ENCODE results near the gene AFF2.

The AFF2 gene

DNA sequence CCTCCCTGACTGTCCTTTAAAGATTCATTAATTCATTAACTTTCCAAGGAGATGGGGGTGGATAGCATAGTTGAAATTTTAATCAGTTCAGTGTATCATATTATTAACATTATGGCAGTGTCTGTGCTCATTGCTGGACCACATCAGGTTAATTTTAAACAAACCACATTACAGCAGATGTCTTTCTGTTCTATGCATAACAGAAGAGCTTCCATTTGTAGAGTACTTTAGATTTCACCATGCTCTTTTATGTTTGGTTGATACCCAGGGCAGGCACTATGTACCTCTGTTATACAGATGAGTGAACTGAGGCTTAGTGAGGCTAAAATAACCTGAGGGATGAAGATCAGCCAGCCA is 41.1 kb downstream of the AFF2 start:
- H3K9me3 ChIP-seq: no peaks in the 10 kb centered on the region
- H3K27me3 ChIP-seq (ENCODE audit: low read depth): no peaks in the 10 kb centered on the region
- no peak for DNase-seq (ENCODE audit: low spot score in 2 of 2)
- no peak overlapping the region for H3K4me3 ChIP-seq
- H3K36me3 ChIP-seq (replicated peaks): no peaks in the 10 kb centered on the region
- in situ Hi-C loops (cut with MboI; ENCODE audit: low sequenced_read_pairs): no loop called here
- H3K4me1 ChIP-seq: peaks cover 27% of the 10 kb centered on the region

DNA sequence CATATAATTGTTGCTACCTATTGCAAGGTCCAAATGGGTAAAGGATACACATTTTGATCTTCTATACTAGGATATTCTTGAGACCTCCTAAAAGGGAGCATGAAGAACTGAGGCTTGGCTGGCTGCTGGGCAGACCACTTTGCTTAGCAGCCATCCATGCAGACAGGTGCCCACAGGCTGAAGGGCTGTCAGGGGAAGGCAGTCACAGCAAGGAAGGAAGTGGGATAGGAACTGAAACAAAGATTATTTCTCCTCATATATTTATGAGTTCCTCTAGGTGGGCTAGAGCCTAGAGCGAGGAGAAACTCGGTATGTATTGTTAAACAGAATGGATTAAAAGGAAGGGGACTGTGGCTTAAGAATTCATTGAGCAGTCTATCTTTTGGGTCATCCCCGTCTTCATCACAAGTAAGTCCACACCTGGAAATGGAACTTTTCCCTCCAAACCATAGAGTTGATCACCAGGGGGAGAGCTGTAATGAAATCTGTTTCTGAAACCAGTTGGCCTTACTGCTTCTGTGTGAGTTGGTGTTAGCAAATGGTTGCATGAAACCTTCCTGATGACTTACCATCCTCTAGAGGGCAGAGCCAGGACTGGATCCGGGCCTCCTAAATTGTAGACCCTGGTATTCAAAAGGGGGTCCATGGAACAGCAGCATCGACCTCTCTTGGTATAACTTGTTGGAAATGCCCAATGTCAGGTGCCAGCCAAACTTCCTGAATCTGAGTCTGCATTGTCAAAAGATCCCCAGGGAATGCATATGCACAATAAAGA is 42.3 kb downstream of the AFF2 start:
- in situ Hi-C loops (cut with MboI; ENCODE audit: low sequenced_read_pairs): no loop called here
- DNase-seq (ENCODE audit: low spot score in 2 of 2): no peak
- Histone ChIP-seq H3K4me1 (peaks cover 21% of the 10 kb centered on the region), H3K9me3 (no peaks in the 10 kb centered on the region), H3K27me3 (ENCODE audit: low read depth) (no peaks in the 10 kb centered on the region), H3K4me3 (no peak overlapping the region), H3K36me3 (replicated peaks) (no peaks in the 10 kb centered on the region)

GRCh38 chrX:148552775-148553174 is 52.4 kb downstream of the AFF2 start:
- peaks cover 22% of the 10 kb centered on the region for H3K4me1 ChIP-seq
- H3K27me3 ChIP-seq (ENCODE audit: low read depth): no peaks in the 10 kb centered on the region
- H3K9me3 ChIP-seq: no peaks in the 10 kb centered on the region
- H3K36me3 ChIP-seq (replicated peaks): no peaks in the 10 kb centered on the region
- H3K4me3 ChIP-seq: no peak overlapping the region
- in situ Hi-C loops (cut with MboI; ENCODE audit: low sequenced_read_pairs): no loop called here
- DNase-seq (ENCODE audit: low spot score in 2 of 2): peak in 1 of 2 experiments; percentile 37

DNA sequence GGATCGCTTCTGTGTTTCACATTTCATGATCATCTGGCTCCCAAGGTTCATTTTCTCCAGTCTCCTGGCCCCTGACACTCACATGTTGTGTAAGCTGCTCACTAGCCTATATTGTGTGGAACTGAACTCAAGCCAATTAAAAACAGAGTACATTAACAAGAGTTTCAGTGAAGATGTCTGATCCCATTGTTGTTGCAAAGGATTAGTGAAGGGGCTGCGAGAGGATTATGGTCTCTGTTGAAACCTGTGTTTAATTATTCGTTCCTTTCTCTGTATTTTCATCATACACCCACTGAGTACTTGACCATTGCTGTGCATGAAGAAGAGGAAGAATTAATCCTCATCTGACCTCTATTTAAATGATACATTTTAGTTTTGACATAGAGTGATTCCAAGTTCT is 54.7 kb downstream of the AFF2 start:
- in situ Hi-C loops (cut with MboI; ENCODE audit: low sequenced_read_pairs): no loop called here
- no peaks in the 10 kb centered on the region for H3K27me3 ChIP-seq (ENCODE audit: low read depth)

GRCh38 chrX:148555571-148556243 is 55.3 kb downstream of the AFF2 start:
- Histone ChIP-seq H3K4me1 (peaks cover 13% of the 10 kb centered on the region), H3K36me3 (replicated peaks) (no peaks in the 10 kb centered on the region), H3K27me3 (ENCODE audit: low read depth) (no peaks in the 10 kb centered on the region), H3K4me3 (no peak overlapping the region), H3K9me3 (no peaks in the 10 kb centered on the region)
- in situ Hi-C loops (cut with MboI; ENCODE audit: low sequenced_read_pairs): no loop called here
- no peak for DNase-seq (ENCODE audit: low spot score in 2 of 2)

More for the DNA sequence above, 54.7 kb downstream of the AFF2 start:
- peaks cover 13% of the 10 kb centered on the region for H3K4me1 ChIP-seq
- H3K36me3 ChIP-seq (replicated peaks): no peaks in the 10 kb centered on the region
- no peaks in the 10 kb centered on the region for H3K9me3 ChIP-seq
- peak; percentile 57 to 92 for DNase-seq (ENCODE audit: low spot score in 2 of 2)
- no peak overlapping the region for H3K4me3 ChIP-seq

DNA sequence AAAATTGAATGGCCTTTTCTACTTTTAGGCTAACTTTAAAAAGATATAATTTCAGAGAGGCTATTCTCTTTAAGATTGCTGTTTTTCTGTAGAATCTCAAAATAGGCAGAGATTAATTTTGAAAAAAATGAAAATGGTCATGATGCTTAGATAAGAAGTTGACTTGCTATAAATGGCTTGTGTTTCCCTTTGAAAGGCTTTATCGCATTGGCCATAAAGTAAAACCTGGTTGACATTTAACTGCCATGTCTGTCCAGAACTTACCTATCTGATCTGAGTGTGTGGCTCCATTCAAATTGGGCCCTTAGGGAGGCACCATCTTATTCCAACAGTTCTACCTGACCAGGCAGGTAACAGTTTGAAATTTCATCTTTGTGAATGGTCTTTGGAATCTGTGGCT is 56.1 kb downstream of the AFF2 start:
- DNase-seq (ENCODE audit: low spot score in 2 of 2): no peak
- H3K4me1 ChIP-seq: peaks cover 13% of the 10 kb centered on the region
- H3K9me3 ChIP-seq: no peaks in the 10 kb centered on the region
- no peak overlapping the region for H3K4me3 ChIP-seq
- no peaks in the 10 kb centered on the region for H3K27me3 ChIP-seq (ENCODE audit: low read depth)
- H3K36me3 ChIP-seq (replicated peaks): no peaks in the 10 kb centered on the region
- in situ Hi-C loops (cut with MboI; ENCODE audit: low sequenced_read_pairs): no loop called here

GRCh38 chrX:148562846-148563245 is 62.4 kb downstream of the AFF2 start:
- Histone ChIP-seq H3K9me3 (no peaks in the 10 kb centered on the region), H3K36me3 (replicated peaks) (no peaks in the 10 kb centered on the region), H3K27me3 (ENCODE audit: low read depth) (no peaks in the 10 kb centered on the region), H3K4me1 (peaks cover 10% of the 10 kb centered on the region), H3K4me3 (no peak overlapping the region)
- no peak for DNase-seq (ENCODE audit: low spot score in 2 of 2)
- in situ Hi-C loops (cut with MboI; ENCODE audit: low sequenced_read_pairs): no loop called here

- in situ Hi-C loops (cut with MboI; ENCODE audit: low sequenced_read_pairs): no loop called here
- H3K4me1 ChIP-seq: peaks cover 23% of the 10 kb centered on the region
- no peaks in the 10 kb centered on the region for H3K9me3 ChIP-seq
- DNase-seq (ENCODE audit: low spot score in 2 of 2): peak; percentile 54 to 72
- no peaks in the 10 kb centered on the region for H3K27me3 ChIP-seq (ENCODE audit: low read depth)
- no peaks in the 10 kb centered on the region for H3K36me3 ChIP-seq (replicated peaks)
- no peak overlapping the region for H3K4me3 ChIP-seq
Observed at GRCh38 chrX:148567229-148567628, 66.8 kb downstream of the AFF2 start.

DNA sequence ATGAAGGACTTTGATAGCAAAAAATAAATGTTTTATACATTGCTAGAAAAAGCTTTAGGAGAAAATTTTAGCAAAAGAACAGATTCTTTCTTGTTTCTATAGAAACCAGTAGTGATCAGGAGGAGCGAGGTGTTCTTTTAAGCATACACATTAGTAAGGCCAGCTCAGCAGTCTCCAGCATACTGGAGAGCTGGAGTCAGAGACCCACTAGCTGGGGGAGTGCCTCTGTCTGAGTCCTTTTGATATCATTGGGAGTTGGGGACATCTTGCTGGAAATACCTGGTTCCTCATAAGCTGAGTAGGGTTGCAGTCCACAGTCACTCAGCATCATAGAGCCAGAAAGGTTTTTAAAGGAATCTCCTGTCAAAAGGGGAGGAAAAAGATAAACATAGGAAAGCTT is 67.4 kb downstream of the AFF2 start:
- H3K4me1 ChIP-seq: peaks cover 23% of the 10 kb centered on the region
- H3K36me3 ChIP-seq (replicated peaks): no peaks in the 10 kb centered on the region
- no peak for DNase-seq (ENCODE audit: low spot score in 2 of 2)
- no peaks in the 10 kb centered on the region for H3K9me3 ChIP-seq
- in situ Hi-C loops (cut with MboI; ENCODE audit: low sequenced_read_pairs): no loop called here
- H3K27me3 ChIP-seq (ENCODE audit: low read depth): no peaks in the 10 kb centered on the region
- H3K4me3 ChIP-seq: no peak overlapping the region

DNA sequence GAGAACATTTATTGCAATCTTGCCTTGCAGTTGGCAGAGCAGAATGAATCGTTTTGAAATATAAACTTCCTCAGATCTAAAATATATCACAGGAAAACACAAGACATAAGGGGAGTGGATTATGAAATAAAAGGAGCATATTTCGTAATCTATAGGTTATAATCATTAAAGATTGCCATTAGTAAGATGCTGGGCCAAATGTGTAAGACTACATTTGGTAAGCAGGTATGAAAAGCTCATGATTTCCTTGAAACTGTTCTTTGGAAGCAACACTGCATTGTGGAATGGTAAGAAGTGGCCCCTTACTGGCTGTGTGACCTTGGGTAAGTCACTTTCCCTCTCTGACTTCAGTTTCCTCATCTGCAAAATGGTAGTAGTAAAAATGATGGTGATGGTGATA is 68.3 kb downstream of the AFF2 start:
- no peak for DNase-seq (ENCODE audit: low spot score in 2 of 2)
- peaks cover 23% of the 10 kb centered on the region for H3K4me1 ChIP-seq
- no peak overlapping the region for H3K4me3 ChIP-seq
- no peaks in the 10 kb centered on the region for H3K36me3 ChIP-seq (replicated peaks)
- H3K27me3 ChIP-seq (ENCODE audit: low read depth): no peaks in the 10 kb centered on the region
- no peaks in the 10 kb centered on the region for H3K9me3 ChIP-seq
- in situ Hi-C loops (cut with MboI; ENCODE audit: low sequenced_read_pairs): no loop called here

DNA sequence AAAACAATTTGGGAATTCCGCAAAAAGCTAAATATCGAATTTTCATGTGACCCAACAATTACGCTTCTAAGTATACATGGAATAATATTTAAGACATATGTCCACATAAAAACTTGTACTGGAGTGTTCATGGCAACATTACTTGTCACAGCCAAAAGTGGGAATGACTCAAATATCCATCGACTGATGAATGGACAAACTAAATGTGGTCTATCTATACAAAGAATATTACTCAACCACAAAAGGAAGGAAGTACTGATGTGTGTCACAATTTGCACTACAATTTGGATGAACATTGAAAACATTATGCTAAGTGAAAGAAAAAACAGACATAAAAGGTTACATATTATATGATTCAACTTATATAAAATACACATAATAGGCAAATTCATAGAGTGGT is 71.9 kb downstream of the AFF2 start:
- H3K4me1 ChIP-seq: peaks cover 24% of the 10 kb centered on the region
- H3K4me3 ChIP-seq: no peak overlapping the region
- H3K9me3 ChIP-seq: no peaks in the 10 kb centered on the region
- H3K27me3 ChIP-seq (ENCODE audit: low read depth): no peaks in the 10 kb centered on the region
- in situ Hi-C loops (cut with MboI; ENCODE audit: low sequenced_read_pairs): no loop called here
- no peak for DNase-seq (ENCODE audit: low spot score in 2 of 2)
- no peaks in the 10 kb centered on the region for H3K36me3 ChIP-seq (replicated peaks)

GRCh38 chrX:148573119-148573518 is 72.7 kb downstream of the AFF2 start:
- Histone ChIP-seq H3K9me3 (no peaks in the 10 kb centered on the region), H3K27me3 (ENCODE audit: low read depth) (no peaks in the 10 kb centered on the region), H3K4me1 (peaks cover 16% of the 10 kb centered on the region), H3K4me3 (no peak overlapping the region), H3K36me3 (replicated peaks) (no peaks in the 10 kb centered on the region)
- DNase-seq (ENCODE audit: low spot score in 2 of 2): peak in 1 of 2 experiments; percentile 24
- in situ Hi-C loops (cut with MboI; ENCODE audit: low sequenced_read_pairs): no loop called here

GRCh38 chrX:148574237-148574973 is 74.0 kb downstream of the AFF2 start:
- Histone ChIP-seq H3K36me3 (replicated peaks) (no peaks in the 10 kb centered on the region), H3K9me3 (no peaks in the 10 kb centered on the region), H3K27me3 (ENCODE audit: low read depth) (no peaks in the 10 kb centered on the region), H3K4me3 (no peak overlapping the region), H3K4me1 (peaks cover 25% of the 10 kb centered on the region)
- no peak for DNase-seq (ENCODE audit: low spot score in 2 of 2)
- in situ Hi-C loops (cut with MboI; ENCODE audit: low sequenced_read_pairs): no loop called here

DNA sequence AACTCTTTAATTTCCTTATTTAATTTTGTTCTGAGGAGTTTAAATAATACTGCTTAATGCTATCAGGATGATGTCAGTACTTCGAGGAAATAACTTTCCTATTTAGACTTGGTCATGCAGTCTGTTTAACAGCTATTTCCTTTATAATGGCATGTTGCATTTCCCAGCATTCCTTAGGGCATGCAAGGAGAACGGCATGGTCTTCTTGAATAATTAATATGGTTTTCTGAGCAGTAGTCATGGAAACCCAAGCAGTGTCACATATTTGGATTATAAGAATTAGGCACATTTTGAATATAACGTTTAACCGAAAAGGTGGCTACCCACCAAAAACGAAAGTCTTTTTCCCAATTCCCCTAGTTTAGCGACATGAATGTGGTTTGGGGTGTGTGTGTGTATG is 76.0 kb downstream of the AFF2 start:
- Histone ChIP-seq H3K27me3 (ENCODE audit: low read depth) (no peaks in the 10 kb centered on the region), H3K9me3 (no peaks in the 10 kb centered on the region), H3K36me3 (replicated peaks) (no peaks in the 10 kb centered on the region), H3K4me1 (peaks cover 22% of the 10 kb centered on the region), H3K4me3 (no peak overlapping the region)
- in situ Hi-C loops (cut with MboI; ENCODE audit: low sequenced_read_pairs): no loop called here
- no peak for DNase-seq (ENCODE audit: low spot score in 2 of 2)
